NB4 (cell line): ENCODE measurements around the gene PROB1.
A peak's percentile ranks its signal among the peaks of the same experiment; 100 is the strongest.

ENCODE experiments used
- MYC ChIP-seq: IDR thresholded peaks from 2 replicates; pipeline ENCODE4 v1.6.1; 2011; ENCODE audit warnings: low read depth, low read length
- POLR2A ChIP-seq: IDR thresholded peaks from 2 replicates; pipeline ENCODE4 v1.6.1; 2011; ENCODE audit warnings: mild to moderate bottlenecking; ENCODE audit not compliant: insufficient read length; ENCODE audit errors: extremely low read depth
- TF ChIP-seq, protein P1 (sequence below): IDR thresholded peaks from one replicate; pipeline ENCODE4 v1.5.1; 2012; ENCODE audit warnings: low read depth, low read length

GRCh38 chr5:139386050-139386438, 8.9 kb downstream of the PROB1 start:
- TF ChIP-seq, protein P1, sequence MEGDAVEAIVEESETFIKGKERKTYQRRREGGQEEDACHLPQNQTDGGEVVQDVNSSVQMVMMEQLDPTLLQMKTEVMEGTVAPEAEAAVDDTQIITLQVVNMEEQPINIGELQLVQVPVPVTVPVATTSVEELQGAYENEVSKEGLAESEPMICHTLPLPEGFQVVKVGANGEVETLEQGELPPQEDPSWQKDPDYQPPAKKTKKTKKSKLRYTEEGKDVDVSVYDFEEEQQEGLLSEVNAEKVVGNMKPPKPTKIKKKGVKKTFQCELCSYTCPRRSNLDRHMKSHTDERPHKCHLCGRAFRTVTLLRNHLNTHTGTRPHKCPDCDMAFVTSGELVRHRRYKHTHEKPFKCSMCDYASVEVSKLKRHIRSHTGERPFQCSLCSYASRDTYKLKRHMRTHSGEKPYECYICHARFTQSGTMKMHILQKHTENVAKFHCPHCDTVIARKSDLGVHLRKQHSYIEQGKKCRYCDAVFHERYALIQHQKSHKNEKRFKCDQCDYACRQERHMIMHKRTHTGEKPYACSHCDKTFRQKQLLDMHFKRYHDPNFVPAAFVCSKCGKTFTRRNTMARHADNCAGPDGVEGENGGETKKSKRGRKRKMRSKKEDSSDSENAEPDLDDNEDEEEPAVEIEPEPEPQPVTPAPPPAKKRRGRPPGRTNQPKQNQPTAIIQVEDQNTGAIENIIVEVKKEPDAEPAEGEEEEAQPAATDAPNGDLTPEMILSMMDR = no peak
- TF ChIP-seq POLR2A = no peak
- TF ChIP-seq MYC = 0 out of 2 replicates have a peak, but pooled peaks have one; percentile 19
